ENCODE results near the gene ZEB1.
"Not testable (repeated sequence)": the region's sequence is repeated elsewhere in the genome, so short reads cannot be mapped to it uniquely, and the experiment has no call there.

The ZEB1 gene

GRCh38 chr10:31362023-31362641, 43.1 kb downstream of the ZEB1 start:
- DNase-seq (ENCODE audit: low read depth) = no peak
- TF ChIP-seq, protein P1, sequence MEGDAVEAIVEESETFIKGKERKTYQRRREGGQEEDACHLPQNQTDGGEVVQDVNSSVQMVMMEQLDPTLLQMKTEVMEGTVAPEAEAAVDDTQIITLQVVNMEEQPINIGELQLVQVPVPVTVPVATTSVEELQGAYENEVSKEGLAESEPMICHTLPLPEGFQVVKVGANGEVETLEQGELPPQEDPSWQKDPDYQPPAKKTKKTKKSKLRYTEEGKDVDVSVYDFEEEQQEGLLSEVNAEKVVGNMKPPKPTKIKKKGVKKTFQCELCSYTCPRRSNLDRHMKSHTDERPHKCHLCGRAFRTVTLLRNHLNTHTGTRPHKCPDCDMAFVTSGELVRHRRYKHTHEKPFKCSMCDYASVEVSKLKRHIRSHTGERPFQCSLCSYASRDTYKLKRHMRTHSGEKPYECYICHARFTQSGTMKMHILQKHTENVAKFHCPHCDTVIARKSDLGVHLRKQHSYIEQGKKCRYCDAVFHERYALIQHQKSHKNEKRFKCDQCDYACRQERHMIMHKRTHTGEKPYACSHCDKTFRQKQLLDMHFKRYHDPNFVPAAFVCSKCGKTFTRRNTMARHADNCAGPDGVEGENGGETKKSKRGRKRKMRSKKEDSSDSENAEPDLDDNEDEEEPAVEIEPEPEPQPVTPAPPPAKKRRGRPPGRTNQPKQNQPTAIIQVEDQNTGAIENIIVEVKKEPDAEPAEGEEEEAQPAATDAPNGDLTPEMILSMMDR (IDR thresholded peaks at IDR 0.05; ENCODE audit: control insufficient read depth, insufficient read depth, low read depth, low read length, missing control alignments) = no peak
- no peak overlapping the region for H3K4me3 ChIP-seq (ENCODE audit: control insufficient read depth, low read depth, low read length)

- not testable (repeated sequence) for H3K4me3 ChIP-seq (ENCODE audit: control insufficient read depth, low read depth, low read length); DNase-seq (ENCODE audit: low read depth)
Measured at GRCh38 chr10:31363696-31364095, 44.7 kb downstream of the ZEB1 start.

DNA sequence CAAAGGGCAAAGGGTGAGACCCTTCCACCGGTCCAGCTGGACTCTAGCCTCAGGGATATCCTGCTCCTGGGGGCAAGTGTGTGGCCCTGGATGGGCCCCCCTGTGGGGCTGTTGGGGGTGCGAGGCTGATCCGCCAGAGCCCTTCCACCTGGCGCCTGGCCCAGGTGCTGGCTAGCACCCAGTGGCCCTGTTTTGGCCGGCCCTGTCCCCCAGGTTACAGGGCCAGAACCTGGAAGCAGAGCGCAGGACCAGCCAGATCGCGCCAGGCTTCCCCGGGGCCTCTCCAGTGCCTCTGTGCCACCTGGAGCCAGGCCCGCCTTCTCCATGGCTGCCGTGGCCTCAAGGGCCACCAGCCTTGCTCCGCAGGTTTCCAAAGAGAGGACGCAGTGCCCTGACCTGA, 45.2 kb downstream of the ZEB1 start:
- not testable (repeated sequence) for H3K4me3 ChIP-seq (ENCODE audit: control insufficient read depth, low read depth, low read length)

GRCh38 chr10:31366703-31367102, 47.7 kb downstream of the ZEB1 start:
- DNase-seq (ENCODE audit: low read depth) = no peak
- TF ChIP-seq, protein P1 (IDR thresholded peaks at IDR 0.05; ENCODE audit: control insufficient read depth, insufficient read depth, low read depth, low read length, missing control alignments) = no peak
- H3K4me3 ChIP-seq (ENCODE audit: control insufficient read depth, low read depth, low read length) = no peak overlapping the region

More for the DNA sequence above, 45.2 kb downstream of the ZEB1 start:
- not testable (repeated sequence) for DNase-seq (ENCODE audit: low read depth)

- no peak overlapping the region for H3K4me3 ChIP-seq (ENCODE audit: control insufficient read depth, low read depth, low read length)
- DNase-seq (ENCODE audit: low read depth) = no peak
- TF ChIP-seq, protein P1 (IDR thresholded peaks at IDR 0.05; ENCODE audit: control insufficient read depth, insufficient read depth, low read depth, low read length, missing control alignments) = no peak
Measured at GRCh38 chr10:31368724-31369123, 49.7 kb downstream of the ZEB1 start.

DNA sequence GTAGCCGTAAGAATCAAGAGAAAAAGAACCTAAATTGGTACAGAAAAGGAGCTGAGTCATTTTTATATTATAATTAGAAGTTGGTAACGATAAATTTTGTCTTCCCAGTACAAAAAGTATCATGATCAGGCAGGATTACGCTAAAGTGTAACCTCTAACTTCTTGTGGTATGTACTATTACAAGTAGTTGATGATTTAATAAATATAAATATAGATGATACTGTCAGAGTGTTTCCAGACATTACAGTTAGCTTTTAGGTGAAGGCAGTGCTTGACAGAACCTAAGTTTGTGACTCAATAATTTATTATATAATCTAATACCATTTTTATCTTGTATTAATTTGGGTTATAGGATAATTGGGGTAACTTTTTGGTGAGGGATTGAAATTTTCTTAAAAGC, 53.4 kb downstream of the ZEB1 start:
- H3K4me3 ChIP-seq (ENCODE audit: control insufficient read depth, low read depth, low read length) = no peak overlapping the region
- no peak for DNase-seq (ENCODE audit: low read depth)

GRCh38 chr10:31374146-31374696, 55.2 kb downstream of the ZEB1 start:
- TF ChIP-seq, protein P1 (IDR thresholded peaks at IDR 0.05; ENCODE audit: control insufficient read depth, insufficient read depth, low read depth, low read length, missing control alignments) = no peak
- no peak for DNase-seq (ENCODE audit: low read depth)
- no peak overlapping the region for H3K4me3 ChIP-seq (ENCODE audit: control insufficient read depth, low read depth, low read length)

More for the DNA sequence above, 53.4 kb downstream of the ZEB1 start:
- TF ChIP-seq, protein P1 (IDR thresholded peaks at IDR 0.05; ENCODE audit: control insufficient read depth, insufficient read depth, low read depth, low read length, missing control alignments) = no peak

GRCh38 chr10:31381171-31381570, 62.2 kb downstream of the ZEB1 start:
- TF ChIP-seq, protein P1 (IDR thresholded peaks at IDR 0.05; ENCODE audit: control insufficient read depth, insufficient read depth, low read depth, low read length, missing control alignments) = no peak
- no peak for DNase-seq (ENCODE audit: low read depth)

More at GRCh38 chr10:31381171-31381570, 62.2 kb downstream of the ZEB1 start:
- no peak overlapping the region for H3K4me3 ChIP-seq (ENCODE audit: control insufficient read depth, low read depth, low read length)
